Fibroblast of the aortic adventitia (primary cell): ENCODE data around the gene ATF4. TPM values are rescaled to one million over a fixed set of nuclear protein-coding genes. Genes with fewer than 3 reads are reported as not detected.

ENCODE experiments used
- DNase-seq: peaks from one replicate; pipeline ENCODE4 v3.0.0-alpha.2; 2010; ENCODE audit warnings: low read depth
- H3K4me3 ChIP-seq: 2 replicates; pipeline ENCODE4 v1.5.1; 2011; ENCODE audit warnings: low read depth, mild to moderate bottlenecking, control low read depth, low read length, moderate library complexity
- CTCF ChIP-seq: IDR thresholded peaks from 2 replicates; pipeline ENCODE4 v1.5.1; 2011; ENCODE audit warnings: mild to moderate bottlenecking, low read length, control low read depth, inconsistent platforms; ENCODE audit not compliant: insufficient read depth
- total RNA-seq: library from RNA; depleted of rRNA; stranded (reverse); fragments of >200 nt; gene quantifications from 2 replicates; pipeline ENCODE4 v1.2.3, GENCODE V29; 2012; ENCODE audit warnings: low replicate concordance

Gene ATF4
- total RNA-seq, 1 donor, result 259 TPM

DNA sequence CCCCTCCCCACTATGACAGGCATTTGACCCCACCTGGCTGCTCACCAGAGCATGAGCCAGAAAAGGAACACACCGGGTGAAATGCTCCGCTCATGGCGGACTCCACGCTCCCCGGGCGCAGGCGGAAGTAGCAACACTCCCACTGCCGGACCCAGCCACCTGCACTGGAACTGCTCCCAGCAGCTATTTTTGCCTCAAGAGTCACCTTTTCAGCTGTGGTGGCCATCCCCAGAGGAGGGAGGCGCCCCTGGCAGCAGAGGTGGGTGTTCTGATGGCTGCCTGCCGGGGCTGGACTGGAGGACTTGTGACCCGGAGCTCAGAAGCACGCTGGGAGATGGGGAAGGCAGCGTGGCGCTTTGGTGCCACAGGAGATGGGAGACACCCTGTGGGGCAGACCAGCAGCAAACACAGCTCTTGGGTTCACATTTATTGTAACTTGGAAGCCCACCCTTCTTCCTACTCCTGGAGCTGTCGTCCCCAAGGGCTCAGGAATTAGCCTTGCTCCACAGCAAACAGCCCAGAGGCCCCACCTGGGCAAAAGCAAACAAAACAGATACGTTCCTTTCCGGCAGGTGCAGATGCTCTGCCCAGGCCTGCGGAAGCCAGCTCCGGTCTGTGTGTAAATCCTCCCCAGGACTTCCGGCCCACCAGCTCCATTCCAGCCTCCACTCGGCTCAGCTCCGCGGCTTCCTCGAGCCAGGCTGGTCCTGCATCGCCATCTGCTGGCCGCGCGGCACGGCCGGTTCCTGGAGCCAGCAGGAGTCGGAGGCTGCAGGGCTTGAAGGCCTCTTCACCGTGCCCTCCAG, 8.5 kb downstream of the ATF4 start:
- DNase-seq, result peak; percentile 94
- TF ChIP-seq CTCF, result peak; percentile 99
- H3K4me3 ChIP-seq, result peak overlapping the region; percentile 42

DNA sequence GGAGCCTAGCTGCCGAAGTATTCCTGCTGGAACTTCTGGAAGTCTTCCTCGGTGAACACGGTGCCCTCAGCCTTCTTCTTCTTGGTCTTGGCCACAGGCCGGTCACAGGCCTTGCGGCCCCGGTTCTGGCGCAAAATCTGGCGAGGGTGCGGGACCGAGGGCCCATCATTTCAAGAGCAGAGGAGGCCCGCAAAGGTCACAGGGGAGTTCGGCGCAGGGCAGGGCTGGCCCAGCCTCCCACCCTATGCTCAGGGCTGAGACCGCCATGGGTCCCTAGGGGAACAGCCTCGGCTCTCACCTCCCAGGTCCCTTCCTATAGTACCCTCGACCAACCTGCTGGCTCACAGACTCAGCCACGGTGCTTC, 9.1 kb downstream of the ATF4 start:
- H3K4me3 ChIP-seq, result no peak overlapping the region
- TF ChIP-seq CTCF, result no peak
- DNase-seq, result no peak

DNA sequence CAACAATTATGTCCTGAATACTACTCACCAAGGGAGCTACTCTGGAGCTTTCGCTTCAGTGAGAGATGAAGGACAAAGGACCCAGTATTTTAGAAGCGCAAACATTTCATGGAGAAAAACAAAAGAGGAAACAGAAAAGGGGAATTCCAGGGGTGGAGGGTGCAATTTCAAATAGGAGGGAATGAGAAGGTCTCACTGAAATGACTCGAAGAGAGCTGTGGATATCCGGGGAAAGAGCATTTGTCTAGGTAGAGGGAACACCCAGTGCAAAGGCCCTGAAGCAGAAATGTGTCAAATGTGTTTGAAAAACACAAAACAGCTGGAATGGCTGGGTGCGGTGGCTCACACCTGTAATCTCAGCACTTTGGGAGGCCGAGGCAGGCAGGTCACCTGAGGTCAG, 9.8 kb downstream of the ATF4 start:
- no peak overlapping the region for H3K4me3 ChIP-seq
- DNase-seq, result no peak
- TF ChIP-seq CTCF, result no peak

DNA sequence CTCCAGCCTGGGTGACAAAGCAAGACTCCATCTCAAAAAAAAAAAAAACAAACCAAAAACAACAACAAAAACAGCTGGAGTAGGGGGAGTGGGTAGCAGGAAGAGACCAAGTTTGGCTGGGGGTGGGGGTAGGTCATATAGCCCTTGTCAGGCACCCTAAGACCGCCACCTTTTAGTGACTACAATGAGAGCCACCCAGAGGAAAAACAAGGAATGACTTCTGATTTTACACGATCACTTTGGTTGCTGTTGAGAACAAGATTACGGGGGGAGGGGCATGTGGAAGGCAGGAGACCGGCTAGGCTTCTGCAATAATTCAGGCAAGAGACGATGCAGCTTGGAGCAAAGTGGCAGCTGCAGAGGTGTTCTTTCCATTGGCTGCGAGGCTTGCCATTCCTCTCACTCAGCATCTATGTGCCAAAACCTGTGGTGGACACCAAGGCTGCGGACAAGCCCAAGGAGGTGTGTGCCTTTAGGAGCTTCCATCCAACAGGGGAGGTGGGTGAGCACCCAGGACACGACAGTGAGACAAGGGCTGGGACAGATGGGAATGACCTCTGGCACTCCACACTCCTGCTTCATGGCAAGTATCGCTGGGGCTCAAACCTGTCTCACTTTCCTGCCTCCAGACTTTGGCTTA, 10.4 kb downstream of the ATF4 start:
- H3K4me3 ChIP-seq, result peak overlapping the region; percentile 0
- peak; percentile 36 for TF ChIP-seq CTCF
- peak; percentile 45 for DNase-seq

GRCh38 chr22:39532215-39533073, 12.1 kb downstream of the ATF4 start, which contains the start of gene RPS19BP1:
TSS of gene RPS19BP1 (minus strand) at chr22:39532748. CDS start at chr22:39532738, 10 bp downstream.
- TF ChIP-seq CTCF, result no peak
- DNase-seq, result peak; percentile 99
- H3K4me3 ChIP-seq, result peak within 1 kb of the TSS; percentile 96

DNA sequence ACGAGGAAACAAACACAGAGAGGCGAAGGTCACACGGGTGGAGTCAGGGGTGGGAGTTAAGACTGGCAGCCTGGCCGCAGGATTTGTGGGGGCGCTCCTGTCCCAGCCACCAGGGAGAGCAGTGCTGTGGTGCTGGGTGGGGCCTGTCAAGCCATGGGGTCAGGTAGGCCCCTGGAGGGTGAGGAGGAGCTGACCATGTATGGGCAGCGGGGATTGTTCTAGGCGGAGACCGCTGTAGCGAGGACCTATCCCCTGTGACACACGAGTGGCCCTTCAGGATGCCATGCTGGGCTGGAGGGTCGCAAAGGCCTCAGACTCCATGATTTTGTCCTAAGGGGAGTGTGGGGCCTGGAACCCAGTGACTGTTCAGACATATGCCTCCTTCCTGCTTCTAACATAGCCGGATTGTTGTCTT, 13.7 kb downstream of the ATF4 start:
- H3K4me3 ChIP-seq, result no peak overlapping the region
- DNase-seq, result no peak
- TF ChIP-seq CTCF, result no peak
